CD4-positive, alpha-beta T cell treated with Interleukin-2 at 100 ng/mL for 4 hours (primary cell): ENCODE data around the gene PRR9.

Source experiments
- DNase-seq: peaks from one replicate; pipeline ENCODE4 v3.0.0-alpha.2; 2020; ENCODE audit warnings: low spot score

Gene PRR9

GRCh38 chr1:153229076-153229829, 11.9 kb downstream of the PRR9 start:
- peak; percentile 6 for DNase-seq

GRCh38 chr1:153231363-153231762, 14.0 kb downstream of the PRR9 start:
- no peak for DNase-seq

GRCh38 chr1:153231785-153232184, 14.4 kb downstream of the PRR9 start:
- no peak for DNase-seq

- DNase-seq = no peak
These were observed 15.2 kb downstream of the PRR9 start for GRCh38 chr1:153232553-153232952.

GRCh38 chr1:153233448-153233847, 16.1 kb downstream of the PRR9 start:
- DNase-seq = no peak

GRCh38 chr1:153238527-153238926, 21.1 kb downstream of the PRR9 start:
- DNase-seq = no peak

- DNase-seq = no peak
These were observed 24.8 kb downstream of the PRR9 start for GRCh38 chr1:153242160-153242559.

GRCh38 chr1:153245466-153245865, 28.1 kb downstream of the PRR9 start:
- no peak for DNase-seq

GRCh38 chr1:153246018-153246417, 28.6 kb downstream of the PRR9 start:
- DNase-seq = no peak

- DNase-seq = no peak
These were observed 29.4 kb downstream of the PRR9 start for GRCh38 chr1:153246825-153247224.

- no peak for DNase-seq
These were observed 30.9 kb downstream of the PRR9 start for GRCh38 chr1:153248176-153248879.

- no peak for DNase-seq
These were observed 32.8 kb downstream of the PRR9 start for GRCh38 chr1:153250166-153250565.

- no peak for DNase-seq
These were observed 33.7 kb downstream of the PRR9 start for GRCh38 chr1:153251087-153251486.

- no peak for DNase-seq
These were observed 34.2 kb downstream of the PRR9 start for GRCh38 chr1:153251562-153251961.

- no peak for DNase-seq
These were observed 34.6 kb downstream of the PRR9 start for GRCh38 chr1:153251988-153252387.

GRCh38 chr1:153253076-153253475, 35.7 kb downstream of the PRR9 start:
- no peak for DNase-seq

GRCh38 chr1:153253693-153254092, 36.3 kb downstream of the PRR9 start:
- DNase-seq = no peak

GRCh38 chr1:153259387-153259786, 42.0 kb downstream of the PRR9 start, which contains the start of gene LORICRIN:
TSS of gene LORICRIN (plus strand) at chr1:153259687. CDS start at chr1:153260950, 1,263 bp downstream.
- no peak for DNase-seq

- peak; percentile 5 for DNase-seq
These were observed 43.3 kb downstream of the PRR9 start for GRCh38 chr1:153260585-153261280.

- peak; percentile 16 for DNase-seq
These were observed 44.1 kb downstream of the PRR9 start for GRCh38 chr1:153261281-153262069.

GRCh38 chr1:153262070-153262366, 44.6 kb downstream of the PRR9 start:
- no peak for DNase-seq

GRCh38 chr1:153262462-153263157, 45.2 kb downstream of the PRR9 start:
- DNase-seq = no peak
